Endothelial cell of coronary artery (primary cell): ENCODE results near the gene PPP2R5C. TPM values are rescaled to one million over a fixed set of nuclear protein-coding genes. Genes with fewer than 3 reads are reported as not detected.

Experiments
- total RNA-seq: library from RNA; depleted of rRNA; stranded (reverse); fragments of >200 nt; gene quantifications from 2 replicates; pipeline ENCODE4 v1.2.3, GENCODE V29; 2014

The PPP2R5C gene
- 61.4 and 66.3 TPM in 2 replicates for total RNA-seq

DNA sequence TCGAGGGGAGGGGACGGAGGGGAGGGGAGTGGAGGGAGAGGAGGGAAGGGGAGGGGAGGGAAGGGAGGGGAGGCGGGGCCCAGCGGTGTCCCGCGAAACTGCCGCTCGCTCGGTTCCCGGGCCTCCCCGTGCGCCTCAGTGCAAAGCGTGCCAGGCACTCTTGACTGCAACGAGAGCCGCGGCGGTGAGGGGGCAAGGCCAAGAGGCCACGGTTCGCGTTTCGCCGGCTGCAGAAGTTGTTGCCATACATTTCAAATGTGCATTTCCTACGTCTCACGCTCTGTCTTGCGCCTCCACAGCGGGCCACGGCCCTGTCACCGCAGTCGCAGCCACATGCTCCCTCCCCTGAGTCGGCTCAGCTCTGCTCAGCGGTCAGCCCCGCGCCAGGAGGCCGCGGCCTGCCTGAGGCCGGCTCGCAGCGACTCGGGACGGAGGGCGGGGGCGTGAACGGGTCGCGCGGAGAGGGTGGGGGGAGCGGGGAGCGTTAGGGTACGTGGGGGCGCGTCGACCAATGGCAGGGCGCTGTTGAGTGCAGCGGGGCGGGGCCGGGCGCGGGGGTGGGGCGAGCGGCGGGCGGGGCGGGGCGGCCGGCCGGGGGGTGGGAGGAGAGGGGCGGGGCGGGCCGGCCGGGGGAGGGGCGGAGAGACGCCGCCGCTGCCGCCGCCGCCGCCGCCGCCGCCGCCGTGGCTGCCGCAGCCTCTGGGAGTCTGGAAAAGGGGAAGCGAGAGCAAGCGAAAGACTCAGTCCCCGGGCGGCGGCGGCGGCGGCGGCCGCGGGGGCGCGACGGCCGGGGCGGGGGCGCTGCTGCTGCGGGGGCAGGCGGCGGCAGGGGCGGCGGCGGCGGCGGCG lies at the start of gene PPP2R5C:
TSS of gene PPP2R5C (plus strand) at position 678 of the 849 bp plus-strand sequence. CDS start 185 bp downstream, outside the sequence.

DNA sequence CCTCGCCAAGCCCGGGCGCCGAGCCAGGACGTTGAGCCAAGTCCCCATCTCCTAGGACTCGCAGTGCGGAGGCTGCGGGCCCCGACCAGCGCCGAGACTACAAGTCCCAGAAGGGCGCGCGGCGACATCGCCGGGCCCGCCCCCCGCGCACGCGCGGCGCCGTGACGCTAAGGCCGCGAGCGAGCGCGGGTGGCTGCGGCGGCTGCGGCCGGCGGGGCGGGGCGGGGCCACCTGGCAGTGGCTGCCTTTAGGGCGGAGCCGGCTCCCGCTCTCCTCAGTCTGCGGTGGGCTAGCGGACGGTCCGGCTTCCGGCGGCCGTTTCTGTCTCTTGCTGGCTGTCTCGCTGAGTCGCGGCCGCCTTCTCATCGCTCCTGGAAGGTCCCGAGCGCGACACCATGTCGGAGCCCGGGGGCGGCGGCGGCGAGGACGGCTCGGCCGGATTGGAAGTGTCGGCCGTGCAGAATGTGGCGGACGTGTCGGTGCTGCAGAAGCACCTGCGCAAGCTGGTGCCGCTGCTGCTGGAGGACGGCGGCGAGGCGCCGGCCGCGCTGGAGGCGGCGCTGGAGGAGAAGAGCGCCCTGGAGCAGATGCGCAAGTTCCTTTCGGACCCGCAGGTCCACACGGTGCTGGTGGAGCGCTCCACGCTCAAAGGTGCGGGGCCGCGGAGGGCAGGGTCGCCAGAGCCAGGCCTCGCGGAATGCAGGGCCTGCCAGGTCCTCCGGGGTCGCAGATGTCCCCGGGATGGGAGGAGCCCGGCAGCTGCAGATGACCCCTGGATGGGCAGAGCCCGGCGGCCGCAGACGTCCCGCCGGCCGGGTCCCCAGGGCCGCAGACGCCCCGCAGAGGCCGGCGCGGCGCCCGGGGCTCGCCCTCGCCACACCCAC lies 203.0 kb downstream of the PPP2R5C start, which contains the start of gene DYNC1H1:
TSS of gene DYNC1H1 (plus strand) at position 277 of the 884 bp plus-strand sequence. CDS start at position 396, 119 bp downstream.

Other genes with a start within 250 kb of the PPP2R5C start
- gene DIO3, start 200.2 kb upstream of the PPP2R5C start, total RNA-seq: not detected in 2 replicates
- gene DYNC1H1, start 202.9 kb downstream of the PPP2R5C start, total RNA-seq: 471 and 702 TPM in 2 replicates